Ammon's horn (tissue), 1 donor: ENCODE measurements around the gene KRTAP9-1.
"Not testable (repeated sequence)": the region's sequence is repeated elsewhere in the genome, so short reads cannot be mapped to it uniquely, and the experiment has no call there.

Experiments
- DNase-seq: peaks from one replicate; pipeline ENCODE4 v3.0.0-alpha.2; 2016; ENCODE audit warnings: low spot score

The KRTAP9-1 gene

DNA sequence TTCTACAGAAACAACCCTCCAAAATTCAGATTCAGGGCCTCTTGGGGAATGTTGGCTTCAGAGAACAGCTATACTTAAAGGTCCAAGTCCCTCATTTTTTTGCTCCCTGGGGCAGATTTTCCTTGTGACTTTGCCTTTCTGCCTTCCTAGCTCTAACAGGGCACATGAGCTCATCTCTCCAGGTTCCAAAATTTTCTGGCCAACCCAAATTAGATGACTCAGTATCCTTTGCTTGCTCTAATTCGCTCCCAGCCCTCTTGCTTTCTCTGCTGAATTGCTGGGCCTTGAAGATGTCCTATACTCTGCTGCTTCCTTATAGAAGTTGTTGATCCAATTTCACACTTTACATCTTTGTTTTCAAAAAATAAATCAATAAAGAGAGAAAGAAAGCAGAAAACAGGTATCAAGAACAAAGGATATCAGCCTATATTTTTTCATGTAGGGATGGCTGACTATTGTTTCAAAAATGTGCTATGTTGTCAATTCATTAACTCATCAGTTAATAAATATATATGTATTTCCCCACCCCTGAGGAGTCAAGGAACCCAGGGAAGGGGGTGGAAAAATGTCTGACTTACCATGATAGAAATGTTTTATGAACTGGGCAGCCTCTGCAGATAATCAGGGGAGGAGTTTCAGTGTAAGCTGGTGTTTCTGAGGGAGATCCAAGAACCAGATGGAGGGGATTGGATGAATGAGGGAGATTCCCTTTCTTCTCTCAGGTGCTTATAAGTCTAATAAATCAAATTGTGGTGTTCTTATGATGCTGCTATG, 10.7 kb upstream of the KRTAP9-1 start:
- no peak for DNase-seq

DNA sequence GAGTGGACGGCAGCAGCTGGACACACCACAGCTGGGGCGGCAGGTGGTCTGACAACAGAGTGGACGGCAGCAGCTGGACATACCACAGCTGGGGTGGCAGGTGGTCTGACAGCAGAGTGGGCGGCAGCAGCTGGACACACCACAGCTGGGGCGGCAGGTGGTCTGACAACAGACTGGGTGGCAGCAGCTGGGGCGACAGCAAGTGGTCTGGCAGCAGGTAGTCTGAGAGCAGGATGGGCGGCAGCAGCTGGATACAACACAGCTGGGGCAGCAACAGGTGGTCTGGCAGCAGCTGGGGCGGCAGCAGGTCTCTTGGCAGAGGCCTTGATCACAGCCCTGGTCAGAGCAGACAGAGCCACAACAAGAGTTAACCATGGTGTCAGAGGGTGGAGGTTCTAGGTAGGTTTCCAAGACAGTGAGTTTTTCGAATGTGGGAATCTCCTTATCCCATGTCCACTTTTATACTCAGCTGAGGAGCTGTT, 5.2 kb upstream of the KRTAP9-1 start, which contains the start of gene KRTAP4-1:
KRTAP4-1 (minus strand) TSS at position 432 of the 482 bp plus-strand sequence; CDS start at position 375, 57 bp downstream.
- no peak for DNase-seq

DNA sequence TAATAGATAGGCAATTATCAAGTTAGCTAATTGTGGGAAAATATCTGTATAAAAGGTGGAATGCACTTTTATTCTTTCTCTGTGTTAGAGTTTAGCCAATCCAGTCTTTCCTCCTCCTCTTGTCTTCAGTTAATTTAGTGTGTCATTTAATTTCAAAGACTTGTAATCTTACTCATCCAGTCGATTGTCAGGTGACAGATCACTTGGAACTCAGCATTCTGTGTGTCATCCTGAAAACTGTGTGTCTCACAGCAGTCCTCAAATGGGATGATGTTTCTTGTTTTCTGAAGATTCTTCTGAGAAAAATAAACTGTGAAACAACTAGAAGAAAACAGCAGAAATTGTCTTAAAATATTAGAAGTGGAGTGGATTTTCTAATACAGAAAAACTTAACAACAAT, 4.7 kb upstream of the KRTAP9-1 start:
- no peak for DNase-seq

DNA sequence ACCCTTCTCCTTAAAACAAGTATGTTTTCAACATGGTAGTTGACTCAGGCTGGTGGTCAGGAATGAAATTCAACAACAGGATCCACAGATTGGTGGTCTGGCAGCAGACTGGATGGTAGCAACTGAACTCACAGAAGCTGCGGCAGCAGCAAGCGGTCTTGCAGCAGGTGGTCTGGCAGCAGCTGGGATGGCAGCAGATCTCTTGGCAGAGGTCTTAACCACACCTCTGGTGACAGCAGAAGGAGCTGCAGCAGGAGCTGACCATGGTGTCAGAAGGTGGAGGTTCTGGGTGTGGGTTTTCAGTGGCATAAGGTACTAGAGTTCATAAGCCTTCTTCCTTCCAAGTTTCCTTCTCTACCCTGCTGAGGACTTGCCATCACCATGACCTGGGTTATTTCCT, 2.8 kb upstream of the KRTAP9-1 start:
- no peak for DNase-seq

DNA sequence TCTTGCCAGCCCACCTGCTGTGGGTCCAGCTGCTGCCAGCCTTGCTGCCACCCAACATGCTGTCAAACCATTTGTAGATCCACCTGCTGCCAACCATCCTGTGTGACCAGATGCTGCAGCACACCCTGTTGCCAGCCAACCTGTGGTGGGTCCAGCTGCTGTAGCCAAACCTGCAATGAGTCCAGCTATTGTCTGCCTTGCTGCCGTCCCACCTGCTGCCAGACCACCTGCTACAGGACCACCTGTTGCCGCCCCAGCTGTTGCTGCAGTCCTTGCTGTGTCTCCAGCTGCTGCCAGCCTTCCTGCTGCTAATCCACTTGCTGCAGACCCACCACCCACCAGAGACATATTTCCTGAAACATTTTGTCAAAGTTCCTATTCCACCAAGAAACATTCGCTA, 641 bp downstream of the KRTAP9-1 start:
- DNase-seq: no peak

- no peak for DNase-seq
These were observed 6.4 kb downstream of the KRTAP9-1 start for GRCh38 chr17:41196068-41196467.

DNA sequence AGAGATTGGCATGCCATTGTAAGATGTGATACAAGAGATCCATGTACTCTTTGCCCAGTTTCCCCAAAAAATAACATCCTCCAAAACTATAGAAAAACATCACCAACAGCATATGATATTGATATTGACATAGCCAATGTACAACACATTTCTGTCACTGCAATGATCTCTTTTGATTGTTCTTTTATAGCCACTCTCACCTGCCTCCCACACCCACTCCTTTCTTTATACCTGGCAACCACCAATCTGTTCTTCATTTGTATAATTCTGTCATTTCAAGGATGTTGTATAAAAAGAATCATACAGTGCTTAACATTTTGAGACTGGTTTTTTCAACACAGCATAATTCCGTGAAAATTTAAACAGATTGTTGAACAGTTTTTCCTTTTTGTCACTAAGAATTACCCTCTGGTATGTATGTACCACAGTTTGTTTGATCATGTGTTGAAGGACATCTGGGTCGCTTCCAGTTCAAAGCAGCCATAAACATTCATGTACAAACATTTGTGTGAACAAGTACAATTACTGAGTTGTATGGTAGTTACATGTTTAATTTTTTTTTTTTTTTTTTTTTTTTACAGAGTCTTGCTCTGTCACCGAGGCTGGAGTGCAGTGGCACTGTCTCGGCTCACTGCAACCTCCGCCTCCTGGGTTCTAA, 9.9 kb downstream of the KRTAP9-1 start:
- DNase-seq: no peak

DNA sequence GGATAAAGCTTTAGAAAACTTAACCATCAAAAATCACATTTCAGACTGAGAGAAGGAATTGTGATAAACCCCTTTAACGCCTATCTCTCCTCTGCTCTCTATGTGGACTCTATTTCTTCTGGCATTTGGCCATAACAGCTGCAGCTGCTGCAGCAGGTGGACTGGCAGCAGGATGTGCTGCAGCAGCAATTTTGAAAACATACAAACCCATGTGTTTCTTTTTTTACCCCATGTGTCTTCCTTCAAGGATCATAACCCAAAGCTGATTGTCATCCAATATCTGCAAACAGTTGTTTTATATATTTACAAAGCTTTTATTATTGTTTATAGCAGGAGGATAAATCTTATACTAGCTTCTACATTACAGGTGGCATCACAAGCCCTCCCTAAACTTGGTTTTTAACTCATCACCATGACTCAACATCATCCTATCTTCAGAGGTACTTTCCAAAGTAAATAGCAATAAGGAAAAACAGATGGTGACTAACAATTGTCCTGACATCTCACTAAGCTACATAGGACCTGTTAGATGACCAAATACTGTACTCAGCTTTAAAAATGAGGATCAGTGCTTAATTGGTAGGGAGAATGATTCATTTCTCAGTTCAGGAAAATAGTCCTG, 22.3 kb downstream of the KRTAP9-1 start:
- DNase-seq: no peak

- no peak for DNase-seq
These were observed 23.0 kb downstream of the KRTAP9-1 start for GRCh38 chr17:41212524-41213169.

DNA sequence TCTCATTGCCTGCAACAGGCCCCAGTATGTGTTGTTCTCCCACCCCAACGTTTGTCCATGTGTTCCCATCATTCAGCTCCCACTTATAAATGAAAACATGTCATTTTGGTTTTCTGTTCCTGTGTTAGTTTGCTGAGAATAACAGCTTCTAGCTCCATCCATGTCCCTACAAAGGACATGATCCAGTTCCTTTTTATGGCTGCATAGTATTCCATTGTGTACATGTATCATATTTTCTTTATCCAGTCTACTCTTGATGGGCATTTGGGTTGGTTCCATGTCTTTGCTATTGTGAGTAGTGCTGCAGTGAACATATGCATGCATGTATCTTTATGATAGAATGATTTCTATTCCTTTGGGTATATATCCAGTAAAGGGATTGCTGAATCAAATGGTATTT, 26.0 kb downstream of the KRTAP9-1 start:
- DNase-seq: no peak

- DNase-seq: no peak
These were observed 34.1 kb downstream of the KRTAP9-1 start for GRCh38 chr17:41223821-41224220.

DNA sequence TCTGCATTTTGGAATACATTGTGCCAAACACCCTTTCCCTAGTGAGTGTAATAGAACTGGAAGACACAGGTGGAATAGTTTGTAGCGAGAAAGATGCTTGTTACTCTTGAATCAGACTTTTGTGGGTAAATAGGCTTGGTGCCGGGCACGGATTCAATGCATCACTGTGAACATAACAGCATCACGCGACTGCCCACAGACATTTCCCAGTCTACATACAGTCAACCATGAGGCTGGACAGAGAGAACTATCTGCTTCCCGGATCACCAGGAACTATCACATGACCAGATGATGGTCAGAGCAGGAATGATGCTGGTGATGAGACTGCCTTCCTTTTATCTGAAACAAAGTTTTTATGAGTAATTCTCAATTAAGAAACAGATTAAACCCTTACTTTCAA, 36.4 kb downstream of the KRTAP9-1 start:
- DNase-seq: no peak

GRCh38 chr17:41226598-41227095, 37.0 kb downstream of the KRTAP9-1 start, which contains the start of gene KRTAP9-2:
Gene KRTAP9-2 (plus strand): TSS chr17:41226648. CDS start chr17:41226655, 7 bp downstream.
- not testable (repeated sequence) for DNase-seq

DNA sequence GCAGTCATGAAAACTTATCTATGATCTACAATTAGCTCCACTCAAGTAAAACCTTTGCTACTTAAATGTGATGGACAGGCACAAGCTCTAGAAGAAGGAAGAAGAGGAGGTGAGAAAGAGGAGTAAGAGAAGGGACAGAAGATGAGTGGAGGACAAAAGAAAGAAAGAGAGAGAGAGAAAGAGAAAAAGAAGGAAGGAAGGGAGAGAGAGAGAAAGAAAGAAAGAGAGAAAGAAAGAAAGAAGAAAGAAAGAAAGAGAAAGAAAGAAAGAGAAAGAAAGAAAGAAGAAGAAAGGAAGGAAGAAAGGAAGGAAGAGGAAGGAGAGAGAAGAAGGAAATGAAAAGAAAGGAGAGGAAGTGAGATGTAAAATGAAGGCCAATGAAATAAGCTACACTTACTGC, 40.4 kb downstream of the KRTAP9-1 start:
- DNase-seq: no peak

- DNase-seq: no peak
These were observed 42.0 kb downstream of the KRTAP9-1 start for GRCh38 chr17:41231731-41232130.

GRCh38 chr17:41232399-41233105, 42.9 kb downstream of the KRTAP9-1 start, which contains the start of gene KRTAP9-3:
Gene KRTAP9-3 (plus strand): TSS chr17:41232449. CDS start chr17:41232502, 53 bp downstream.
- not testable (repeated sequence) for DNase-seq

GRCh38 chr17:41237116-41237515, 47.4 kb downstream of the KRTAP9-1 start:
- not testable (repeated sequence) for DNase-seq

DNA sequence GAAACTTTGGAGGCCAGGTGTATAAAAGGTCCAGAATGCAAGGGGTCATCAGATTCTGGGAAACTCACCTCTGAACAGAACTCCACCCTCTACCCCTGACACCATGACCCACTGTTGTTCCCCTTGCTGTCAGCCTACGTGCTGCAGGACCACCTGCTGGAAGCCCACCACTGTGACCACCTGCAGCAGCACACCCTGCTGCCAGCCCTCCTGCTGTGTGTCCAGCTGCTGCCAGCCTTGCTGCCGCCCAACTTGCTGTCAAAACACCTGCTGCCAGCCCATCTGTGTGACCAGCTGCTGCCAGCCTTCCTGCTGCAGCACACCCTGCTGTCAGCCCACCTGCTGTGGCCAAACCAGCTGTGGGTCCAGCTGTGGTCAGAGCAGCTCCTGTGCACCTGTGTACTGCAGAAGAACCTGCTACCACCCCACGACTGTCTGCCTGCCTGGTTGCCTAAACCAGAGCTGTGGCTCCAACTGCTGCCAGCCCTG, 48.3 kb downstream of the KRTAP9-1 start, which contains the start of gene KRTAP9-8:
KRTAP9-8 (plus strand) TSS at position 51 of the 489 bp plus-strand sequence; CDS start at position 104, 53 bp downstream.
- DNase-seq: not testable (repeated sequence)
